Embryonic facial prominence (tissue), 1 donor: Measurements from ENCODE around the gene RAB29.
"Not testable (repeated sequence)": the region's sequence is repeated elsewhere in the genome, so short reads cannot be mapped to it uniquely, and the experiment has no call there.

Experiments used
- DNase-seq: peaks from one replicate; pipeline ENCODE4 v3.0.0-alpha.2; 2016; ENCODE audit errors: extremely low spot score

Gene RAB29, protein sequence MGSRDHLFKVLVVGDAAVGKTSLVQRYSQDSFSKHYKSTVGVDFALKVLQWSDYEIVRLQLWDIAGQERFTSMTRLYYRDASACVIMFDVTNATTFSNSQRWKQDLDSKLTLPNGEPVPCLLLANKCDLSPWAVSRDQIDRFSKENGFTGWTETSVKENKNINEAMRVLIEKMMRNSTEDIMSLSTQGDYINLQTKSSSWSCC

DNA sequence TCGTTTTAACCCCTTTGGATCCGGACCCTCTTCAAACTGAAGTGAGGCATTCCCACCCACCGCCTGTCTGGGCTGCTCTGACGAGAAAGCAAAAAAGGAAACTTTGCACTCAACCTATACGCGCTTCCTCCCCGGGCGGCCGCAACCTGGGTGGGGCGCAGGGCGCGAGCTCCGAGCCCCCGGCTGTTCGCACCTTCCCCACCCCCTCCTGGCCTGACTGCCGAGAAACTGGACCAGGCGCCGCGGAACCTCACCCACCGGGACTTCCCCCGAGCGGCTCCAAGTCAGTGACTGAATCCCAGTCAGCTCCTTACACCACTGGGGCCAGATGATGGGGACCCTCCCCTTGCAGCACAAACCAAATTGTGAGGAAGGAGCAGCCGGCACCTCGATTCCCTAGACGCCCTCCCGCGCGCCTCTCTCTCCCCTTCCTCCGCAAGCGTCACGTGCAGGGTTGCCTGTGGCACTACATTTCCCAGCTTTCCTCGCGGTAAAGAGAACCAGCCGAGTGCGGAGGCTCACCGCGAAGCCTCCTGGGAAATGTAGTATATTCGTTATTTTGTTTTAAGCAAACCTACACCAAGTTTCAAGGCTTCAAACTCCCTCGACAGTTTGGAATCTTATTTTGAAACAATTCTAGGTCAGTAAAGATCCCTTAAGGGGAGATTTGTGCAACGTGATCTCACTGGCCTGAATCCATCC is at the start of gene RAB29:
Gene RAB29, minus strand, starts transcription at position 468 of the 702 bp plus-strand sequence. CDS start 526 bp downstream, outside the sequence.
- DNase-seq, result peak; percentile 66

DNA sequence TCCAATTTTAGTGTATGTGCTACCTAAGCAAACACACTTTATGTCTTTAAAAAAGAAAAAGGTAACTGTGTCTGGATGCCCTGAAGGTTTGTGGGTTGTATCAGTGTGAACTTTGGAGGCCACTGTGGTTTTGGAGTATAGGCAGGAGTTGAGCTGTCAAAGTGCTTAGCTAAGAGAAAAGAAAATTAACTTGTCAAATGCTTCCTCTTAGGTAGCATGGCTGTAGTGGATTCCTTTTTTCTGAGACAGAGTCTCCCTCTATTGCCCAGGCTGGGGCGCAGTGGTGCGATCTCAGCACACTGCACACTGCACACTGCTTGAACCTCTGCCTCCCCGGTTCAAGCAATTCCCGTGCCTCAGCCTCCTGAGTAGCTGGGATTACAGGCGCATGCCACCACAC is 48.9 kb upstream of the RAB29 start:
- no peak for DNase-seq

DNA sequence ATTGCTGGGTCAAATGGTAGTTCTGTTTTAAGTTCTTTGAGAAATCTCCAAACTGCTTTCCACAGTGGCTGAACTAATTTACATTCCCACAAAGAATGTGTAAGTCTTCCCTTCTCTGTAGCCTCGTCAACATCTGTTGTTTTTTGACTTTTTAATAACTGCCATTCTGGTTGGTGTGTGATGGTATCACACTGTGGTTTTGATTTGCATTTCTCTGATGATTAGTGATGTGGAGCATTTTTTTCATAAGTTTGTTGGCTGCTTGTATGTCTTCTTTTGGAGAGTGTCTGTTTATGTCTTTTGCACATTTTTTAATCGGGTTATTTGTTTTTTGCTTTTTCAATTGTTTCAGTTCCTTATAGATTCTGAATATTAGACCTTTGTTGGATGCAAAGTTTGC is 48.0 kb upstream of the RAB29 start:
- not testable (repeated sequence) for DNase-seq

DNA sequence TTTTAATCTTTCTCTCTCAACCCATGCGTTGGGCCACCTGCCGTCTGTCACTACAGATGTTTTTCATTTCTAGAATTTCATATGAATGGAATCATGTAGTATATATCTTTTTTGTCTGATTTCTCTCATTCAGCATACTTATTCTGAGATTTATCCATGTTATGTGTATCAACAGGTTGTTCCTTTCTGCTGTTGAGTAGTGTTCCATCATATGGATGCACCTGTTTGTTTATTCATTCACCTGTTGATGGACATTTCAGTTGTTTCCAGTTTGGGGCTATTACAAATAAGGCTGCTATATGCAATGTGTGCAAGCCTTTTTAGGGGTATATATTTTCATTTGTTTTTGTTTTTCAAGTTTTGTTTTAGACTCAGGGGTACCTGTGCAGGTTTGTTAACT is 47.1 kb upstream of the RAB29 start:
- no peak for DNase-seq

DNA sequence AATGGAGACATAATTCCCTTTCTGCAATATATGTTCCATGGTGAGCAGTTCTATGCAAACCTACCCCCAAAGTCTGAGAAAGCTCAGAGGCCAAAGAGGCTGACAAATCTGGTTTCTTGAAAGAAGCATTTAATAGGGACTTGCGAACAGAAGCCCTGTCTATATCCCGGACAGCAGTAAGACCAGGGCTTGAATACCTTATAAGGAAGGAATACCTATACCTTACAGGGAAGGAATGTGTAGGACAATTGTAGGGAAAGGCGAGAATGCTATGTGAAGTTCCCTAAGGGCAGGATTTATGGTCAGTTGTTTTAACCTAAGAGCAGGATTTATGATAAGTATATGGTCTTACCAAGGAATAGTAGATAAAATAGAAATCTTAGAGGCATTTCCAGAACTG is 42.7 kb upstream of the RAB29 start:
- no peak for DNase-seq

DNA sequence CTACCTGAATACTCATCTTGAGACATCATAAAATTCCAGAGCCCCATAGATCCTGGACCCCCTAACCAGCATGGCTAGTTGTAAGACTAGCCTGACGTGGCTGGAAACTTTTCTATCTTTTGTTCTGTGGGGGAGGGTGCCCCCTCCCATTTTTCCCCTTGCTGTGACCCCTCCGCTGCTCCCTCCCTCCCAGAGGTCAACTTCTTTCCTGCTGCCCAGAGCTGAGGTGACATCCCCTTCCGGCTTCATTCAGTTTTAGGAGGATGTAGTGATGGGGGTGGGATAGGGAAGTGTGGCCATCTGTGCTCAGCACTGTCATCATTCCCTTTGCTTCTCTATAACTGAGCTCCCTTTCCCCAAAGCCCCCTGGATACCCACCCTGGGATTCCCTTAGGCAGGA is 42.1 kb upstream of the RAB29 start:
- DNase-seq, result no peak

DNA sequence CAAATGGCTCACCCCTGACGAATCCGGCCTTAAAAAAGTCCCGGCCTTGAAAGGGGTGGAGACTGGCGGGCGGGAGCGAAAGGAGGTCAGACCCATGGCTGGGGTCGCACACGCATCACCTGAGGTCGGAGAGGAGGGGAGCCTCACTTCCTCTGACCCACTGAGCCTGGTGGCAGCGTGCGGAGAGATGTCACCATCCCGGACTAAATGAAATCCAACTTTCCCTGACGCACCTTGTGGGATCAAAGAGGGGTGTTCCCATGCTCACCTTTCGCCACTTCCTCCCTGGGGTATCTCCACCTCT is 38.4 kb upstream of the RAB29 start:
- DNase-seq, result no peak

DNA sequence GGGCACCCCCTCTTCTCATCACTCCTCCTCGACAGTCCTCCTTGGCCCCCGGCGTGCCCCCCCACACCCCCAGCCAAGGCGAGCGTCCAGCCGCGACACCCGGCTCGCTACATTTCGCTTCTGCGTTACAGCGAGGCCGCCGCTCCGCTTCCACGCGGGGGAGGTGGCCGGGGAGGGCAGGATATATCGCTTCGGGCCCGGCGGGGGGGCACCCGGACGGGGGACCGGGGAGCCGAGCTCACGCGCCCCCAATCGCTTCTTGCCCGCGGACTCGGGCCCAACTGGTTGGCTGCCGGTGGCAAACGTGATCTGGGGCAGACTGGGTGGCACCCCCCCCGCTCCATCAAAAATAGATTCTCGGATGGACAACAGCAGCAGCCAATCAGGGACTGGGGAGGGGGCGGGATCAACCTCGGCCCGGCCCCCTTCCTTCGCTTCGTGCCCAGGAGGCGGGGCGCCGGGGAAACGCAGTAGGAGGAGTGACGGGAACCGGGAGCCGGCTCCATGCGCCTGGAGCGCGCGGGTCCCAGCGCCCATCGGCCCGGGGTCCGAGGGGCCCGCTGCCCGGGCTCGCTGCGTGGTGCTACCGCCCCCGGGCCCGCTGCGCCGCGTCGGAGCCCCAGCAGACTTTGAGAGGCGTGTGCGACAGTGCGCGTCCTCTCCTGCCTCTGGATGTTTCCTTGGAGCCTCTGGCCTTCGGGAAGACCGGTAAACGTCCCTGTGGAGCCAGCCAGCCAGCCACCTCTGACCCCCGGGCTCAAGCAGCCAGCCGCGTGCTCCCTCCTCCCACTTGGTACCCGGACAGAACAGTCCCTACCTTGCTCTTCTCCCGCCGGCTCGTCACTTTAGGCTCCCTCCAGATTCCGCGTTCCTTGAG is 37.8 kb upstream of the RAB29 start, which contains the start of gene SLC41A1:
Gene SLC41A1, minus strand, starts transcription at position 321 of the 877 bp plus-strand sequence. CDS start 2,757 bp downstream, outside the sequence.
- DNase-seq, result peak; percentile 87

DNA sequence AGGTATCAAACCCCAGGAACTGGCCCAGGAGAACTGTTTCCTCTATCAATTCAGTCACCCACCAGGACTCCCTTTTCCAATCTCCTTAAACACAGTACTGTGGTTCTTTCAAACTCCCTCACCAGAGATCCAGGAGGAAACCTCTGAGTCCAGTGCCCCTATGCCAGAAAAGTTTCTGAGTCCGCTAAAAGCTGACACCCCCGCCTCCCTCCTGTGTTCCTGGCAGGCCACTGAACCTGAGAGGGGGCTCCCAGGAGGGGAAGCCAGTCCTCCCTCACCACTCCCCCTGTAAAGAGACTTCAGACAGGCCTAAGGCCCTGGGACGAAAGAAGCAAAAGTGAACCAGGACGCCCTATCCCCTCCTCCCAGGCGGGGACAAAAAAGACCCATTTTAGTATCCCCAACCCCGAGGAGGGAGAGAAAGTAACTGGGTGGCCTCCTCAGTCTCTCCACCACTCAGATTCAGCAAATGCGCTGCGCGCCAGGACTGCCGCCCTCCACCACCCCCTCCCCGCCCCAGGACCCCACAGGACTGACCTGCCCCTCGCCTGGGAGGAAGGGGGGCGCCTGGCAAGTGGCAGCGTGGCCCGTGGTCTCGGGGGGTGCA is 37.1 kb upstream of the RAB29 start:
- DNase-seq, result no peak

DNA sequence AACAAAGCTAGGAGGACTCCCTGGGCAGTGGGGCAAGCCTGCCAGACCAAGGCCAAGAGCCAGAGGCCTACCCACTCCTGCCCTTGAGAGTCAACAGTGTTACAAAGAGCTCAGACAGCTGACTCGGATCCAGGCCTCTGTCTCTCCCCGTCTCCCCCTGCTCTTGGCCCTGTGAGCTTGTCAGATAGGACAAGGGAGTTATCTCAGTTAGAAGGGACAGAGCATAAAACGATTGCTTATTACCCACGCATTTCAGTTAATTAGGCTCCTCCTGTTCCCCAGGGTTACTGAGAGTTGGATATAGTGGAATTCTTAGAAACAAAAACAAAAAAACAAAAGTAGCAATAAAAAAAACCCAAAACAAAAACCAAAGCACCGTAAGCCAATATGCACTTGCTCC is 36.4 kb upstream of the RAB29 start:
- no peak for DNase-seq

DNA sequence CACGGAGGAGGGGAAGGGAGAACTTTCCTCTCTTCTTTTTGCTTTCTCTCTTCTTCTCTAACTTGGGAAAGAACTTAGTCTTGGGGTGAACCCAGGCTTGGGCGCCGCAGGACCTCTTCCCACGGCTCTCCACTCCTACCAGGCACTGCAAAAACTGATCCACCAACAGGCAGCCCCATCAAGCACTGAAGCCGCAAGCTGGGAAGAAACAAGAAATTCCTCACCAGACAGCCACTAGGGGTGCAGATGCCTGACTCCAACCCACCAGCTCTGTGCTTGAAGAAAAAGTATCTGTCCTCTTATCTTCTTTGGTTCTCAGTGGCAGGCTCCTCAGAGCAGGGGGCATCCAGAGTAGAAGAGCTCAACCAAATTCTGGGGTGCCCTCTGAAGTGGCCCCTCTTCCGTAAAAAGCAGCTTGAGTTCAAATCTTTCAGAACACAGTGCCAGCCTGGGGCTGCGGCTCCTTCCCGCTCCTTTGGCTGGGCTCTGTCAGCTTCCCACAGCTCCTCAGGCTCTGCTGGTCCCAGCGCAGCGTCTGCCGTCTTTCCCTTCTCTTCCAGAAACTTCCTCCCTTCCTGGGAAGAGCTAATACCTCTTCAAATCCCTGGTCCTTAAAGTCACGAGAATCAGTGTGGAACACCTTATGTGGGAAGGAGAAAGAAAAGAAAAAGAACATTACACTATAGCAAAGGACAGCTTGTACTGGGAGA is 35.3 kb upstream of the RAB29 start:
- no peak for DNase-seq

DNA sequence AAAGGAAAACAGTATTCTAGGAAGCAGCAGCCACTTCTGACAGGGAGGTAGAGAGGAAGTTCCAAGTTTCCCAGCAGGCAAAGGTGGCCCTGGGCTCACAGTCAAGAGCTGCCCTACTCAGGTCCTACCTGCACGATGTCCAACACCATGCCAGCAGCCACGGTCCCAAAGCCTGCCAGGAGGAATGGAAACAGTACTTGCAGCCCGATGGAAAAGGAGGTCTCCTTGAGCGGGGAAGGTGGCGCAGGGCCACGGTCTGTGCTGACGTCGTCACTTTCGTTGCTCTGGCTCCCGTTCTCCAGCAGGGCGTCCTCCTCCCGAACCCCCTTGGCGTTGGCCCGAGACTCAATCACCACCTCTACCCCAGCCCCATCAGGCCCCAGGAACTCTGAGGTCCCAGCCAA is 34.7 kb upstream of the RAB29 start:
- DNase-seq, result no peak

DNA sequence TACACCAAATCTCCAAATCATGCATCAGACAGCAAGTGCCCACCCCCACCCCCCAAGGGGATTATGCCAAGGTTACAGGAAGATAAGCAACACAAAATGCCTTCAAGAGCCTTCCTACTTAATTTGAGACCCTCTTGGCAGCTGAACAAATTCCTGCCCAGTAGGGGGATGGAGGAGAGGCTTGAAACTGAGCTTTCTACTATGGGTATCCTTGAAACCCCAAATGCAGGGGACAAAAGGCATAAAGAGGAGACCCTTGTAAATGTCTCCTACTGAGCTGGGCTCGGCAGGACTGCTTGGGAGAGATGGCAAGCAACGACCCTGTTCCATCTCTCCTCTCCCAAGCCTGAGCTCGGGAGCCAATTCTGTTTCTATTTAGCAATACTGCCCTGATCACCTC is 34.2 kb upstream of the RAB29 start:
- DNase-seq, result no peak

DNA sequence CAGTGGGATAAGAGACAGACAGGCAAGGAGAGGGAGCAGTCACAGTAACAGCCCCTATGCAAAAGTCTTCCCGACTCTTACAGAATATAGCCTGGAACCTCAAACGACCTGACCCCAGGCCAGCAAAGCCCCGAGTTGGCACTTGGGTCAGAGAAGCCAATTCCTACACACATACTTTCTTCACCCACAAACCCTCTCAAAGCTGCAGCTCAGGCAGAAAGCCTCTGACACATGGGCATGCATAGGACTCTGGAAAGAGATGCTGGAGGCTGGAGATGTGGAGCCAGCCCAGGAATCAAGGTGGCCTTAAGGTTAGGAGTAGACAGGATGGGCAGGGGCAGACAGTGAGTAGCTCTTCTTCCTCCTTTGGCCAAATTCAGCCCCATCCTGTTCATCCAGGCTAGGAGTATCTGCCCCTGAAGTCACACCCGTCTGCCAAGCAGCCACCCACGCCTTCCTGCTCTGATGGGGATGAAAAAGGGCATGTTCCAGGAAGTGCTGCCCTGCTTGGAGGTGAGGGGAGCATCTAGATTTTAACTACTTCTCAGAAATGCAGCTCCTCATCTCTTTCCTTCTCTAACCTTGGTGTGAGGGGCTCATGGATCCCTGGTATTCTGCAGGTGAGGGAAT is 29.9 kb upstream of the RAB29 start:
- DNase-seq, result no peak

DNA sequence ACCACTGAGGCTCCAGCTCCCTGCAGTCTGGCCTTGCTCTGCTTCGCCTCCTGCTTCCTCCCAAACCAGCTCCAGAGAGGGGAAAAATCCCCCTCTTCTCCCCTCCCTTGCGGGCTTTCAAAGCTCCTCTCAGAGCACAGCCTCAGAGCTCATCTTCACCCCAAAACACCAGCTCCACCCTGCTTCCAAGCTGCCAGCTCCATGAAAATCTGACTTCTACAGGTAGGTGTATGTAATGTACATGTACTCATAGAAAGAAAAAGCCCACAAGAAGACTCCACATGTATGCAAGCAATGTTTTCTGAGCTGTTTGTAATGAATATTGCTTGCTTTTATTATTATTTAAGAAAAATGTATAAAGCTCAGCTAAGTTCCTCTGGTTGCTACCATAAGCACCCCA is 29.3 kb upstream of the RAB29 start:
- no peak for DNase-seq

DNA sequence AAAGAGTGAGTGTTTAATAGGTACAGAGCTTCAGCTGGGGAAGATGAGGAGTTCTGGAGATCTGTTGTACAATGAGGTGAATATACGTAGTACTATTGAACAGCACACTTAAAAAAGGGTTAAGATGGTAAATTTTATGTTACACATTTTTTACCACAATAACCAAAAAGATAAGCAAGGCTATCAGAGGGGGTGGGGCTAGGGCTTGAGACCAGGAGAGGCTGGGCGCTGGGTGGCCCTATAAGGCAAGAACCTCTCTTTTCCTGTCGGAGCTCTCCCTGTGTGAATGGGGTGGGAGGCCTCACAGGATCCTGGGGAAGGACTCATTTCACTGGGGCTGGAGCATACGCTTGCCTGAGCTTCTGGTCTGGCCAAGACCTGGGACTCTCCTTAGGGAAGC is 28.7 kb upstream of the RAB29 start:
- DNase-seq, result no peak

DNA sequence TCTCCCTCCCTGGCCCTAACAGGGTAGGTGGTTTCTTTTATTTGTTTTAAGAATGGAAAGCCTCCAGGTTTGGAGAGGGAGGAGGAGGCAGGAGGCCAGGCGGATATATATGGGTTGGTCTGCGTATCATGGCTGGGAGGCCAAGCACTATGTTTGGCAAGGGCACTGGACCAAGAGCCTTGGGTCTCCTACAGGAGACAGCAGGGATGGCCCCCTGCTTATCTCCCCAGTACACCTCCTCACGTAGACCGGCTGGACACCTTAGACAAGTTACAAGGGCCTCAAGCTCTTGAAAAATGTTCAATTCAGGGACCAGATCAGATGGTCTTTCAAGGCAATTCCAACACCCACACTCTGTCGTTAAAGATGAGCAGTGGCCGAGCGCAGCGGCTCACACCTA is 26.8 kb upstream of the RAB29 start:
- no peak for DNase-seq

DNA sequence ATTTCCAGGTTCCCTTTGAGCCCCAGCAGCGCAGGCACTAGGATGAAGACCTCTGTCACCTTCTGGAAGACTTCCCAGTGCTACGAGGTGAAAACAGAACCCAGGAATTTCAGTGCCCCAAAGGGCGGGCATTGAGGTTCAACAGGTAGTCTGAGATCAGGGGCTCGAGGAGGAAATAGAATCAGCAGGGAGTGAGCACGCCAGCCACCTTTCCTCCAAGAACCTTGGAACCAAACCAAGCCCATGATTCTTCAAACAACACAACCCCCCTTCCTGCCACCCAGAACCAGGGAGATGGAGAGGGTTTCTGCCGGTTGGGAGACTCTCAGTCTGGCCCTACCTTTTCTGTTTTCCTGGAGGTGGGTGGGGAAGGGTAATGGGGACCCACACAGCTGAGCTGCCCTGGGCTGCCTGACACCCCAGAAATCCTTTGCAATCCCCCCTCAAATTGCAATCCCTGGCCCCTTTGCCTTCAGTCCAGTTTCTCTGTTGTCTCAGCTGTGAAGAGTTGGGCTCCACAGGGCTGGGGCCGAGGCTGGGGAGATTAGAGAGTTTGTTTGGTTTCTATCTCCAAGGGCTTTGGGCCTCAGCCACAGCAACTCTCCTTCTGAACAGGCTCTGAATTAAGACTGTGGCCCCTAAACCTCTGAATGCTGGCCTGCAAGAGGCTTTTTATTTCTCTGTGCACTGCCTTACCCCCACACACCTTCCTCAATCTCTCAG is 25.9 kb upstream of the RAB29 start:
- no peak for DNase-seq

DNA sequence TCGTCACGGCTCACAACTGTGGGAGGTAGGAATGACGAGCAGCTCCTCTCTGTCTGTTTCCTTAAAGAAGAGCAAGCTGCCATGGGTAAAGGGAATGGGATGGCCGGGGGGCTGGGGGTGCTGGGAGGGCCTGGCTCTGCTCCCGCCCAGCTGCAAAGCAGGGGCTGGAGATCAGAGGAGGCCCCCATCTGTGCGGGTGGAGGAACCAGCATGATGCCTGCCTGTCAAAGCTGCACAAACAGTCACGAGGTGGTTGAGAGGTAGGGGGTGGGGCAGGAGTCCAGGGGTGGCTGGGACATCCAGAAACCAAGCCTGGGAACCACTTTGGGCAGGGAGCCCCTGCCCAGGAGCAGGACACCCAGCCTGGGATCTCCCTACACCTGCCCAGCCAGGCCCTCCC is 25.1 kb upstream of the RAB29 start:
- DNase-seq, result no peak

DNA sequence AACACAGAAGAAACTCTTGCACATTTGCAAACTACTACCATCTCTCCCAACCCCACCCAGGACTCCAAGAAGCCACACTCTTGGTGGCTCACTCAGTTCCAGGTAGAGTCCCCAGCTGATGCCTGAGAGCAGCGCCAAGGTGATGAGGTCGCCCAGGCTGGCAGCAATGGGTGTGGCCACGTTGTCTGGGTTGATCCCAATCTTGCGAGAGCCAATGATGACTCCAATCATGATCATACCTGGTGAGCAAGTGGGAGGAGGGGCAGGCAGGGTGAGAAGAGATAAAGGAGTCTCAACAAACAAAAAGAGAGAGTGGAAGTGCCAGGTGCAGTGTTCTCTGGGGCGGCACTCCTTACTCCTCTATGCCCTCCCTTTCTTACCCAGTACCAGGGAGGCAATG is 23.3 kb upstream of the RAB29 start:
- no peak for DNase-seq

DNA sequence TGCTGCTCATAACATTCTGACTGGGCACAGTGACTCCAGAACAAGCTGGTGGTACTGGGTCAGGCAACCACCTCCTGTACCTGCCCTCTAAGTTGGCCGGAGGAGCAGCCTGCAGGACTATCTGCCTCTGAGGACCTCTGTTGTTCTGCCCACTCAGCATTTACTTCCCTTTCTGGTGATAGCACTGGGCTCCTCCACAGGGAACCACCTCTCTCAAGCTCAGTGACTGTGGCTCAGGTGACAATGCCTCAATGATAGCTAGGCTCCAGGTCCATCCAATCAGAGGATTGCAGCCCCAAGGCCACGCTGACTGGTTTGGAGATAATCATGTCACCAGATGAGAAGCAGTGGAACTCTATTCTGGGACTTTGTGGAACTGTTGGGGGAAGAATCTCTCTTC is 21.9 kb upstream of the RAB29 start:
- DNase-seq, result no peak
